HG02884 (cell line): ENCODE measurements around the gene CDK14.
"Not testable (repeated sequence)": the region's sequence is repeated elsewhere in the genome, so short reads cannot be mapped to it uniquely, and the experiment has no call there.

Source experiments
- ATAC-seq: cut with Tn5 transposase; IDR thresholded peaks from one replicate; pipeline ENCODE4 v1.9.1; 2021; ENCODE audit warnings: mild to moderate bottlenecking, moderate library complexity; ENCODE audit not compliant: unreplicated experiment

Gene CDK14

DNA sequence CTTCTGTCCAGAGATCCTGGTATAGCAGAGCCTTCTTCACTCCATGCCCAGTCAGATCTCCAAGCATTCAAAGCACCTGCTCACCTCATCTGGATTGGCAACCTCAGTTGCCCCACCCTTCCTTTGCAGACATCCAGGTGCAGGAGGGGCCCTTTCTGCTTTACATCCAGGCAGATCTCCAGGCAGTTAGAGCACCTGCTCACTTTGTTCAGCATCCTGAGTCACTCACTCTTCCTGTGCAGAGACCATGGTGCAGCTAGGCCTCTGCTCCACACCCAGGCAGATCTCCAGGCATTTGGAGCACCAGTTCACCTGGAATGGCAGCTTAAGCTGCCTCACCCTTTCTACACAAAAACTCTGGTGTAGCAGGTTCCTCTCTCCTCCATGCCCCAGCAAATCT lies 153.1 kb downstream of the CDK14 start:
- ATAC-seq = no peak

- no peak for ATAC-seq
Observed at GRCh38 chr7:90749774-90750173, 153.7 kb downstream of the CDK14 start.

GRCh38 chr7:90751595-90751994 lies 155.5 kb downstream of the CDK14 start:
- no peak for ATAC-seq

DNA sequence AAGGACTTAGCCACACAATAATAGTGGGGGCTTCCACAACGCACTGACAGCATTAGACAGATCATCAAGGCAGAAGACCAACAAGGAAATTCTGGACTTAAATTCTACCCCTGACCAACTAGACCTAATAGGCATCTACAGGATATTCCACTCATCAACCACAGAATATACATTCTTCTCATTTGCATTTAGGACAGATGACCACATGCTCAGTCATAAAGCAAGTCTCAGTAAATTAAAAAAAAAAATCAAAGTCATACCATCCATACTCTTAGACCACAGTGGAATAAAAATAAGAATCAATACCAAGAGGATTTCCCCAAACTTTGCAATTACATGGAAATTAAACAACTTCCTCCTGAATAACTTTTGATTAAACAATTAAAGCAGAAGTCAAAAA lies 155.9 kb downstream of the CDK14 start:
- no peak for ATAC-seq

DNA sequence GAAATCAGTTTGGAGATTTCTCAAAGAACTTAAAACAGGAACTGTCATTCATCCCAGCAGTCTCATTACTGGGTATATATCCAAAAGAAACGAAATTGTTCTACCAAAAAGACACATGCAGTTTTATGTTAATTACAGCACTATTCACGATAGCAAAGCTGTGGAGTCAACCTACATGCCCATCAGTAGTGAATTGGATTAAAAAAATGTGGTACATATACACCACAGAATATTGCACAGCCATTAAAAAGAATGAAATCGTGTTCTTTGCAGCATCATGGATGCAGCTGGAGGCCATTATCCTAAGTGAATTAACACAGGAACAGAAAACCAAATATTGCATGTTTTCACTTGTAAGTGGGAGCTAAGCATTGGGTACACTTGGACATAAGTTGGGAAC lies 158.9 kb downstream of the CDK14 start:
- ATAC-seq = no peak

GRCh38 chr7:90756366-90756765 lies 160.2 kb downstream of the CDK14 start:
- no peak for ATAC-seq

GRCh38 chr7:90757565-90757950 lies 161.4 kb downstream of the CDK14 start:
- ATAC-seq = peak; percentile 75

DNA sequence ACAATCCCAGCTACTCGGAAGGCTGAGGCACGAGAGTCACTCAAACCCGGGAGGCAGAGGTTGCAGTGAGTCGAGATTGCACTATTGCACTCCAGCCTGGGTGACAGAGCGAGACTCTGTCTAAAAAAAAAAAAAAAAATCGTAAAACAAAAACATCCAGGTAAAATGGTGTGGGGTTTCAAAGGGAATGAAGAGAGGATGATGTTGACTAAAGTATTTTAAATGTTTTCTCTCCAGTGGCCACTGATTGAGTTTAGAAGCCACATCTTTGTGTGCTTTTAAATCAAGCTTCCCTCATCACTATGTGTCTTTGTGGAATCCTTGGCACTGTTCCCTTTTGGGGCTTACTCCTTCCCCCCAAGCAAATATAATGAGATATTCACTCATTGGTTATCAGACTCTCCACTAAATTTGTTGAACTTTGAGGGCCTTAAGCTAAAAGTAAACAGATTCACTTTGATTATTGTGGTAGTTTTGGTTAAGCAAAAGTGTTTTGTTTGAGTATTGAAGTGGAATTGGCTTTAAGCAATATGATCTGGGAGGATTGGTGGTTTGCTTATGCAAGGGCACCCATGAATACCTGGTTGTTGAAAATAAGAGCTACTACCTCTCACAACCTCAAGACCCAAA lies 162.9 kb downstream of the CDK14 start:
- ATAC-seq = no peak

DNA sequence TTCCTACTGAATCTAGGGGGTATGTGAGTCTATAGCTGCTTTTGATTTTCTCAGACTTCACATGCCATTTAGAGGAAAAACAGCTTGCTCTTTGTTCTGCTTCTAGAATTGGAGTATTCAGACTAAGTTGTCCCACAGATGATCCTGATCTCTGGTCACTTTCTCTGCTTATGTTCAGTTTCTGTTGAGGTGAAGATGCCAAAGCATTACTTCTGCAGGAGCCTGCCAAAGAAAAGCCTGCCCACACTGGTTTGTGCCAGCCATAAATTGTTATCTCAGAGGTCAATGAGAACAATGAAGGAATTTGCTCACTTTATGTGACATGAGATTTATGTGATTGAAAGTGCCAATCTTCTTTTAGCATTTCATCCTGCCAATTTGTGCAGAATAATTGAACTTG lies 163.6 kb downstream of the CDK14 start:
- no peak for ATAC-seq

GRCh38 chr7:90760892-90761291 lies 164.8 kb downstream of the CDK14 start:
- ATAC-seq = no peak

GRCh38 chr7:90761584-90761983 lies 165.5 kb downstream of the CDK14 start:
- no peak for ATAC-seq

DNA sequence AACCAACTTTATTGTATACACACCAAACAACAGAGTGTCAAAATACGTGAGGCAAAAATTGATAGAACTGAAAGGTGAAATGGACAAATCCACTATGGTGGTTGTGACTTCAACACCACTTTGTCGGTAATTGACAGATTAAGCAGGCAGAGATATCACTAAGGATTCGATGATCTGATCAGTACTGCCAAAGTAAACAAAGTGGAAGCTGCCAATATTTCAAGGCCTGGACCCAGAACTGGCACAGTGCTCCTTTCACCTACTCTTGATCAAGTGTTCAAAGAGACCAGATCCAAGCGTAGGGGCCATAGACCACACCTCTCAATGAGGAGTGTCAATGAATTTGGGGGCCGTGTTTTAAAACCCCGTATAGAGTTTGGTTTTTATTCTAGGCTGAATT lies 167.0 kb downstream of the CDK14 start:
- ATAC-seq = no peak

- ATAC-seq = no peak
Observed at GRCh38 chr7:90764848-90765570, 168.9 kb downstream of the CDK14 start.

DNA sequence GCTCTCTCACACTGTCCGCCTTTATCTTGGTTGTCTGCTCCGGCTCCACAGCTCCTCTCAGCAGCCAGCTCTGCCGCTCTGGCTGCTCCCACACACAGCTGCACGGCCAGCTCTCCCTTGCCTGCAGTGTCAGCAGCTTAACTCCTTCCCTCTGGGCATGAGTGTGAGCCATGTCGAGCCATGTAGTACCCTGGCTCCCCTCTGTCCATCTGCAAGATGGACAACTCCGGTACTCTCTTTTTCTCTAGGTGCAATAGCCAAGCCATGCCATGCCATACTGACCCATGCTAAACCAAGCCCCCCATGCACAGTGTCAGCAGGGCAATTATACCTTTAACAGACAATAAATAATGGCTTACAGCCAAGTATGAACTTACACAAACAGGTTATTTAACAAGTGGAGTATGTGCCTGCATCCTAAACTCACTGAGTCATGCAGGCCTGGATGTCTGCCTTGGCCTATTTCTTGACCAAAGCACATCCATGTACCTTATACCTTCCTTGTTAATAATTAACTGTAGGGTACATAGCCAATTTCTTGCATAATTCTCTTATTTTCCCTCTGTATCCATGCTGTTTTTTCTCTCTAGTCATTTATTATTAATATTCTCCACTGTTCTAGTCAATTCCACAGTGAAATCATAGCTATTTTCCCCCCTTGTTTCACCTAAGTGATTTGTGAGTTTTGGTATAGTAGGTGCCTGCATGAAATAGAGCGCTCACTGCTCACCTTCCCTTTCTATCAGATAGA lies 170.9 kb downstream of the CDK14 start:
- no peak for ATAC-seq

- no peak for ATAC-seq
Observed at GRCh38 chr7:90768301-90768700, 172.2 kb downstream of the CDK14 start.

DNA sequence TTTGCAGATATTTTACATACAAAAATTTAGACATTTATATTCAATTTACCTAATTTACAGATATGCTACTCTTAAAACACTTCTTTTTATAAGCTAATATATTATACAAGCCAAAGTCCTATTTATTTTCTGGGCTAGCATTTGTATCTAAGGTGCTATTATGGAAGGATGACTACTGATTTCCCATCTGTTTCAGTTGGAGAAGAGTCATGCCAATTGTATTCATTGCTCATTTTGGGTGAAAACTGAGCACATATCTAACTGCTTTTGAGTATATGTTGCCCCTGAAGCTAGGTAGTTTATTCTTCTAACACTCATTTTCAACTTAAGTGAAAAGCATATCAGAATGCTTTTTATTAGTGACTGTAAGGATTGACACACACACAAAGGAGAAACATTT lies 172.9 kb downstream of the CDK14 start:
- no peak for ATAC-seq

- ATAC-seq = not testable (repeated sequence)
Observed at GRCh38 chr7:90769566-90769965, 173.4 kb downstream of the CDK14 start.

DNA sequence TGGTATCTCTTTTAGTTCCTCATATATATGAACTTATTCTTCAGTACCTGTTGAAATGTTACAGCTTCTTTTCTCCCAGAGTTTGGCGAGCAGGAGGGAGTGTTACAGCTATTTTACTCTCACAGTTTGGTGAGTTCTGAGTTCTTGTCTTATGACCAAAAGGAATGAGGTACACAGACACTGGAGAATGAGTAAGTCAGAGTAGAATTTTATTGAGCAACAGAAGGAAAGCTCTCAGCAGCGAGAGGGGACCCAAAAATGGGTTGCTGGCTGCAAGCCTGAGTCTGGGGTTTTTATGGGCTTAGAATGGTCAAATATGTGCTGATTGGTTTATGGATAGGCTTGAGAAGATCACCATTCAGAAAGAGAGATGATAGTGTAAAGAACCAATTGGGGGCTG lies 175.2 kb downstream of the CDK14 start:
- no peak for ATAC-seq

- ATAC-seq = no peak
Observed at GRCh38 chr7:90772410-90772809, 176.3 kb downstream of the CDK14 start.

GRCh38 chr7:90773269-90773668 lies 177.1 kb downstream of the CDK14 start:
- no peak for ATAC-seq

- no peak for ATAC-seq
Observed at GRCh38 chr7:90774706-90775105, 178.6 kb downstream of the CDK14 start.

DNA sequence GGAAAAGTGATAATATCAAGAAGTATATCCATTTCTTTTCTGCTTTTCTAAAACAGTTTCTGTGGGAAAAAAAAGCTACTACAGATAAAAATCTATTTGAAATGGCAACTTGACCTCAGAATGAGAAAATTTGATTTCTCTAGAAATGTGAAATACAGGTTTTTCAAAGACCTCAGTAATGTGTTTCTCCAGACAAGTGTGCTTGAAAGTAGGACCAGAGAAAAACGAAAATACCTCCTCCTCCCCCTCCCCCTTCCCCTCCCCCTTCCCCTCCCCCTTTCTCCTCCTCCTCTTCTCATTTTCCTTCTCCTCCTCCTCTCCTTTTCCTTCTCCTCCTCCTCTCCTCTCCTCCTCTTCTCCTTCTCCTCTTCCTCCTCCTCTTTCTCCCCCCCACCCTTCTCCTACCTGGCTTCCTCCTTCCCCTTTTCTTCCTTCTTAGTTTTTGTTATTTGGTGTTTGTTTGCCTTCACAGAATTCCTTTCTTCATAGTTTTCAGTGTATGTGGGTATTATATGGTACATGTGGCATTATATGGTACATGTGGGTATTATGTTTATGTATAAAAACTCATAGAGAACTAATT lies 179.4 kb downstream of the CDK14 start:
- no peak for ATAC-seq
